ENCODE data around the gene FOXB1.

DNA sequence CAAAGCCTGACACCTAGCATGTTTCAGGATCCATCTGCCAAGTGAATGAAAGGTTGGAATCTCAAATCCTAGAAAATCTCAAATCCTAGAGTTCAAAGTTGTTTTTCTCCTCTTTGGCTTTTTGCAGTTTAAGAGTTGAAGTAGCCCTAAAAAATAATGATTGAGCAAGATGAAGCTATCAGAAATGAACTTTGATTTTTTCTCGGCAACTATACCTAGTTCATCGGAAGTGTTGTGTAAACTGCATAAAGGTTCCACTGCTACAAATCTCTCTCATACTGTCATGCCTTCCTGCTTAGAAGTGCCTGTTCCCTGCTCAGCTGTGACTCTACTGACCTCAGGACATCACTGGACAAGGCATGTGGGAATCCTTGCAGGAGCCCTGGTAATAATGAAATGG is 35.8 kb upstream of the FOXB1 start:
- TF ChIP-seq, protein P1, sequence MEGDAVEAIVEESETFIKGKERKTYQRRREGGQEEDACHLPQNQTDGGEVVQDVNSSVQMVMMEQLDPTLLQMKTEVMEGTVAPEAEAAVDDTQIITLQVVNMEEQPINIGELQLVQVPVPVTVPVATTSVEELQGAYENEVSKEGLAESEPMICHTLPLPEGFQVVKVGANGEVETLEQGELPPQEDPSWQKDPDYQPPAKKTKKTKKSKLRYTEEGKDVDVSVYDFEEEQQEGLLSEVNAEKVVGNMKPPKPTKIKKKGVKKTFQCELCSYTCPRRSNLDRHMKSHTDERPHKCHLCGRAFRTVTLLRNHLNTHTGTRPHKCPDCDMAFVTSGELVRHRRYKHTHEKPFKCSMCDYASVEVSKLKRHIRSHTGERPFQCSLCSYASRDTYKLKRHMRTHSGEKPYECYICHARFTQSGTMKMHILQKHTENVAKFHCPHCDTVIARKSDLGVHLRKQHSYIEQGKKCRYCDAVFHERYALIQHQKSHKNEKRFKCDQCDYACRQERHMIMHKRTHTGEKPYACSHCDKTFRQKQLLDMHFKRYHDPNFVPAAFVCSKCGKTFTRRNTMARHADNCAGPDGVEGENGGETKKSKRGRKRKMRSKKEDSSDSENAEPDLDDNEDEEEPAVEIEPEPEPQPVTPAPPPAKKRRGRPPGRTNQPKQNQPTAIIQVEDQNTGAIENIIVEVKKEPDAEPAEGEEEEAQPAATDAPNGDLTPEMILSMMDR (IDR thresholded peaks at IDR 0.05): no peak
- no peak for TF ChIP-seq POLR2A (IDR thresholded peaks at IDR 0.05)
